Dedifferentiated amniotic fluid mesenchymal stem cell (primary cell): ENCODE data around the gene CRYGS.

Source experiments
- DNase-seq: peaks from one replicate; pipeline ENCODE4 v3.0.0-alpha.2; 2016; ENCODE audit errors: extremely low spot score

The CRYGS gene

DNA sequence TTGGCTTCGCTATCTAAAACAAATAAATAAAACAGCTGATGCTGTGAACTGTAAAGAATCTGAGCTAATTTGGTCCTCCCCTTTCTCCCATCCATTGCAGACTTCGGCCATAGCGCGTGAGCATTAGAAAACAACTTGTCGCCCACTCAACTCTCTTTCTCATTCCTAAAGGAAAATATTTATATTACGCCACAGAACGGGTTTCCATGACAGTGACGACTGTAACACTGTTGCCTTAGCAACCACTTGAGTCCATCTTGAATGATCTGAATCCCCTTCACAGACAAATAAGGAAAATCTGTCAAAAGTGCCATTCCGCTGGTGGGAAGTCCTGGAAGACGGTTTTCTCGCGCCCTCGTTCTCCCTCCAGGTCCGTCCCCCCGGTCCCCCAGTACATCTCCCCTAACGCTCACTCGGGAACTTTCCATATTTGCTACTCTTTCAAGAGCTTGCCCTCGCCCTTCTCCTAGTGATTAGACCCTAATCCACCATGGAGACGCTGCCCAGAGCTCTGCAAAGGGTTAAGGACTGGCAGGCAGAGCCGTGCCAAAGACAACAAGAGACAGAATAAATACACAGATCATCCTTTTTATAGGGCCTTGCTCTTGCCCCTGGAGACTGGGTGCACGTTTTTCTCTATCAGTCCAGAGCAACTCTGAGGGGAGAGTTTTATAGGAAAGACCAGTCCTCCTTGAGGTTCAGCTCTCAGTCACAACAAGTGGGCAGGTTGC is 50.5 kb downstream of the CRYGS start:
- no peak for DNase-seq

- no peak for DNase-seq
Observed at GRCh38 chr3:186492385-186492984, 51.7 kb downstream of the CRYGS start.

GRCh38 chr3:186489507-186489906 is 54.7 kb downstream of the CRYGS start:
- DNase-seq: no peak
